Measurements from ENCODE around the gene XPO1.

The XPO1 gene

DNA sequence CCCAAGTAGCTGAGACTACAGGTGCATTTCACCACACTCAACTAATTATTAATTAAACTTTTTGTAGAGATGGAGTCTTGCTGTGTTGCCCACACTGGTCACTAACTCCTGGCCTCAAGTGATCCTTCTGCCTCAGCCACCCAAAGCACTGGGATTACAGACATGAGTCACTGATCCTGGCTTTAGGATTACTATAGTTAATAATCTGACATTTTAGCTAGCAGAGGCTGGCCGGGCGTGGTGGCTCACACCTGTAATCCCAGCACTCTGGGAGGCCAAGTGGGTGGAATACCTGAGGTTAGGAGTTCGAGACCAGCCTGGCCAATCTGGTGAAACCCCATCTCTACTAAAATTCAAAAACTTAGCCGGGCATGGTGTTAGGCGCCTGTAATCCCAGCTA is 106.8 kb downstream of the XPO1 start:
- Histone ChIP-seq H3K9me3 (ENCODE audit: control insufficient read depth, insufficient read depth, low read depth, low read length) (no peaks in the 10 kb centered on the region), H3K36me3 (ENCODE audit: control insufficient read depth, insufficient read depth, low read length) (no peaks in the 10 kb centered on the region), H3K4me3 (ENCODE audit: low read depth, low read length) (no peak overlapping the region), H3K27me3 (ENCODE audit: control insufficient read depth, insufficient read depth, low read length) (no peaks in the 10 kb centered on the region), H3K27ac (ENCODE audit: low read depth, low read length) (no peak overlapping the region), H3K9ac (ENCODE audit: low read length) (no peak overlapping the region), H3K4me1 (ENCODE audit: control insufficient read depth, insufficient read depth, low read length) (peaks cover 12% of the 10 kb centered on the region)

Data from HUES6 (cell line).